HCT116 (cell line): ENCODE data around the gene NEURL1.

Source experiments
- CBX3 ChIP-seq: IDR thresholded peaks from 2 replicates; pipeline ENCODE4 v1.6.1; 2012; ENCODE audit warnings: low read depth
- EGR1 ChIP-seq: IDR thresholded peaks from 2 replicates; pipeline ENCODE4 v1.6.1; 2012; ENCODE audit warnings: low read depth
- ELF1 ChIP-seq: IDR thresholded peaks from 2 replicates; pipeline ENCODE4 v1.6.1; 2012; ENCODE audit warnings: low read depth, borderline replicate concordance
- EZH2 ChIP-seq: fragments of 200-600 bp; sonication (generic); IDR thresholded peaks from 2 replicates; pipeline ENCODE4 v1.6.1; 2017; ENCODE audit warnings: antibody characterized with exemption, mixed run types
- EZH2phosphoT487 ChIP-seq: fragments of 200-600 bp; IDR thresholded peaks from 2 replicates; pipeline ENCODE4 v1.6.1; 2018; ENCODE audit warnings: antibody characterized with exemption, borderline replicate concordance
- POLR2A ChIP-seq: IDR thresholded peaks from 2 replicates; pipeline ENCODE4 v1.7.0; 2011; ENCODE audit warnings: borderline replicate concordance; ENCODE audit not compliant: insufficient read depth, insufficient read length; ENCODE audit errors: extremely low read depth
- POLR2AphosphoS5 ChIP-seq: IDR thresholded peaks from 2 replicates; pipeline ENCODE4 v1.6.1; 2011; ENCODE audit warnings: mild to moderate bottlenecking, low read depth, low read length, moderate library complexity
- REST ChIP-seq: IDR thresholded peaks from 2 replicates; pipeline ENCODE4 v1.6.1; 2012; ENCODE audit warnings: low read depth
- TCF7L2 ChIP-seq: IDR thresholded peaks from 2 replicates; pipeline ENCODE4 v1.7.0; 2011; ENCODE audit warnings: borderline replicate concordance, inconsistent platforms; ENCODE audit not compliant: insufficient read depth, insufficient read length; ENCODE audit errors: extremely low read depth
- ZNF274 ChIP-seq: fragments of 200-500 bp; sonication (Bioruptor generic); IDR thresholded peaks from 2 replicates; pipeline ENCODE4 v1.6.1; 2014; ENCODE audit warnings: mild to moderate bottlenecking, low read depth, low read length, inconsistent platforms
- TF ChIP-seq, protein P1 (sequence below), 3 experiments: fragments of 200-600 bp in 1 of 3; sonication (generic) in 1 of 3; IDR thresholded peaks in 2 of 3; conservative IDR thresholded peaks in 1 of 3; 2 replicates each; pipeline ENCODE4 v1.5.1; 2012 to 2017; ENCODE audit warnings: low read depth in 2 of 3, low read length in 2 of 3, antibody characterized with exemption in 1 of 3, borderline replicate concordance in 1 of 3, control low read depth in 1 of 3, mild to moderate bottlenecking in 1 of 3, mixed read lengths in 1 of 3, mixed run types in 1 of 3, moderate library complexity in 1 of 3; ENCODE audit not compliant: insufficient read depth in 1 of 3
- TF ChIP-seq, protein P2 (sequence below): IDR thresholded peaks from 2 replicates; pipeline ENCODE4 v1.6.1; 2012
- TF ChIP-seq, protein P3 (sequence below): IDR thresholded peaks from 2 replicates; pipeline ENCODE4 v1.6.1; 2011; ENCODE audit warnings: mild to moderate bottlenecking, low read length, moderate library complexity; ENCODE audit not compliant: insufficient replicate concordance; ENCODE audit errors: extremely low read depth

- no peak for TF ChIP-seq POLR2A
- TF ChIP-seq ELF1, result no peak
- TF ChIP-seq CBX3, result no peak
- no peak for TF ChIP-seq EZH2
- TF ChIP-seq, protein P1, sequence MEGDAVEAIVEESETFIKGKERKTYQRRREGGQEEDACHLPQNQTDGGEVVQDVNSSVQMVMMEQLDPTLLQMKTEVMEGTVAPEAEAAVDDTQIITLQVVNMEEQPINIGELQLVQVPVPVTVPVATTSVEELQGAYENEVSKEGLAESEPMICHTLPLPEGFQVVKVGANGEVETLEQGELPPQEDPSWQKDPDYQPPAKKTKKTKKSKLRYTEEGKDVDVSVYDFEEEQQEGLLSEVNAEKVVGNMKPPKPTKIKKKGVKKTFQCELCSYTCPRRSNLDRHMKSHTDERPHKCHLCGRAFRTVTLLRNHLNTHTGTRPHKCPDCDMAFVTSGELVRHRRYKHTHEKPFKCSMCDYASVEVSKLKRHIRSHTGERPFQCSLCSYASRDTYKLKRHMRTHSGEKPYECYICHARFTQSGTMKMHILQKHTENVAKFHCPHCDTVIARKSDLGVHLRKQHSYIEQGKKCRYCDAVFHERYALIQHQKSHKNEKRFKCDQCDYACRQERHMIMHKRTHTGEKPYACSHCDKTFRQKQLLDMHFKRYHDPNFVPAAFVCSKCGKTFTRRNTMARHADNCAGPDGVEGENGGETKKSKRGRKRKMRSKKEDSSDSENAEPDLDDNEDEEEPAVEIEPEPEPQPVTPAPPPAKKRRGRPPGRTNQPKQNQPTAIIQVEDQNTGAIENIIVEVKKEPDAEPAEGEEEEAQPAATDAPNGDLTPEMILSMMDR (IDR thresholded peaks at IDR 0.05 in 2 of 3, conservative IDR thresholded peaks at IDR 0.05 in 1 of 3; ENCODE audit: borderline replicate concordance in 1 of 3, insufficient read depth in 1 of 3, low read depth in 2 of 3, low read length in 2 of 3), result no peak
- TF ChIP-seq REST, result no peak
- no peak for TF ChIP-seq EZH2phosphoT487
- TF ChIP-seq, protein P2, sequence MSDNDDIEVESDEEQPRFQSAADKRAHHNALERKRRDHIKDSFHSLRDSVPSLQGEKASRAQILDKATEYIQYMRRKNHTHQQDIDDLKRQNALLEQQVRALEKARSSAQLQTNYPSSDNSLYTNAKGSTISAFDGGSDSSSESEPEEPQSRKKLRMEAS, result no peak
- TF ChIP-seq POLR2AphosphoS5, result no peak
- TF ChIP-seq, protein P3, sequence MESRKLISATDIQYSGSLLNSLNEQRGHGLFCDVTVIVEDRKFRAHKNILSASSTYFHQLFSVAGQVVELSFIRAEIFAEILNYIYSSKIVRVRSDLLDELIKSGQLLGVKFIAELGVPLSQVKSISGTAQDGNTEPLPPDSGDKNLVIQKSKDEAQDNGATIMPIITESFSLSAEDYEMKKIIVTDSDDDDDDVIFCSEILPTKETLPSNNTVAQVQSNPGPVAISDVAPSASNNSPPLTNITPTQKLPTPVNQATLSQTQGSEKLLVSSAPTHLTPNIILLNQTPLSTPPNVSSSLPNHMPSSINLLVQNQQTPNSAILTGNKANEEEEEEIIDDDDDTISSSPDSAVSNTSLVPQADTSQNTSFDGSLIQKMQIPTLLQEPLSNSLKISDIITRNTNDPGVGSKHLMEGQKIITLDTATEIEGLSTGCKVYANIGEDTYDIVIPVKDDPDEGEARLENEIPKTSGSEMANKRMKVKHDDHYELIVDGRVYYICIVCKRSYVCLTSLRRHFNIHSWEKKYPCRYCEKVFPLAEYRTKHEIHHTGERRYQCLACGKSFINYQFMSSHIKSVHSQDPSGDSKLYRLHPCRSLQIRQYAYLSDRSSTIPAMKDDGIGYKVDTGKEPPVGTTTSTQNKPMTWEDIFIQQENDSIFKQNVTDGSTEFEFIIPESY, result no peak
- TF ChIP-seq EGR1, result no peak
- TF ChIP-seq TCF7L2, result no peak
- TF ChIP-seq ZNF274, result no peak
Observed at GRCh38 chr10:103510046-103510685, 16.7 kb downstream of the NEURL1 start.
